BJ (cell line): ENCODE measurements around the gene HTR3A. TPM values are rescaled to one million over a fixed set of nuclear protein-coding genes. Genes with fewer than 3 reads are reported as not detected.

Experiments used
- CTCF ChIA-PET: fragments of 350-600 bp; formaldehyde crosslinking; extraction: SDS; loops from one replicate; lab custom pipeline; 2021; ENCODE audit warnings: antibody characterized with exemption, inconsistent platforms; lab: Yijun Ruan, JAX
- POLR2A ChIA-PET: fragments of 300-600 bp; sonication (Branson Sonifier 250); formaldehyde crosslinking; extraction: SDS; loops from one replicate; lab custom pipeline; 2021; ENCODE audit warnings: antibody characterized with exemption; lab: Charles Lee
- DNase-seq: peaks from one replicate; pipeline ENCODE4 v3.0.0-alpha.2; 2011; ENCODE audit warnings: low read depth
- H3K27me3 ChIP-seq: 2 replicates; pipeline ENCODE4 v1.6.0; 2011; ENCODE audit warnings: low read length; ENCODE audit not compliant: control insufficient read depth, insufficient read depth
- H3K36me3 ChIP-seq: 2 replicates; pipeline ENCODE4 v1.5.1; 2011; ENCODE audit warnings: low read length; ENCODE audit not compliant: control insufficient read depth, insufficient read depth
- H3K4me3 ChIP-seq: 2 replicates; pipeline ENCODE4 v1.5.1; 2011; ENCODE audit warnings: low read depth, mild to moderate bottlenecking, control low read depth, low read length
- polyA plus RNA-seq: library from polyadenylated mRNA; depleted of rRNA; stranded (reverse); fragments of >200 nt; gene quantifications from 2 replicates; pipeline ENCODE4 v1.2.3, GENCODE V29; 2011
- TF ChIP-seq, protein P1 (sequence below): IDR thresholded peaks from 2 replicates; pipeline ENCODE4 v1.5.1; 2011; ENCODE audit warnings: low read depth, mild to moderate bottlenecking, control low read depth, inconsistent platforms, low read length, moderate library complexity; ENCODE audit not compliant: insufficient read depth

HTR3A gene
- polyA plus RNA-seq, 1 experiment, result not detected

DNA sequence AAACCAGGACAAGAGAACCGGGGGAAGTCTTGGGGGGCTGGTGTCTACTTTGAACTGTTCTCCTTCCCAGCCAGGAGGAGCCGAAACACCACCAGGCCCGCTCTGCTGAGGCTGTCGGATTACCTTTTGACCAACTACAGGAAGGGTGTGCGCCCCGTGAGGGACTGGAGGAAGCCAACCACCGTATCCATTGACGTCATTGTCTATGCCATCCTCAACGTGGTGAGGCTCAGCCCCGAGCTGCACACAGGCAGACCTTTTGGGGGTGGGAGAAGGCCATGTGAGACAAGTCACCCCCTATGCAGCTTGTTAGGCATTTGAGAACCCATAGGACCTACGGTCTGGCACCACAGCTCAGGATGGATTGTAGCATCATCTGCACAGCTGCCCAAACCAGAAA, 2.8 kb downstream of the HTR3A start:
- H3K4me3 ChIP-seq, result no peak overlapping the region
- CTCF ChIA-PET, result no interaction called here
- no peaks in the 10 kb centered on the region for H3K36me3 ChIP-seq
- peaks cover 2% of the 10 kb centered on the region; the same call in 1 of the 2 replicates for H3K27me3 ChIP-seq
- DNase-seq, result no peak
- POLR2A ChIA-PET, result no interaction called here
- TF ChIP-seq, protein P1, sequence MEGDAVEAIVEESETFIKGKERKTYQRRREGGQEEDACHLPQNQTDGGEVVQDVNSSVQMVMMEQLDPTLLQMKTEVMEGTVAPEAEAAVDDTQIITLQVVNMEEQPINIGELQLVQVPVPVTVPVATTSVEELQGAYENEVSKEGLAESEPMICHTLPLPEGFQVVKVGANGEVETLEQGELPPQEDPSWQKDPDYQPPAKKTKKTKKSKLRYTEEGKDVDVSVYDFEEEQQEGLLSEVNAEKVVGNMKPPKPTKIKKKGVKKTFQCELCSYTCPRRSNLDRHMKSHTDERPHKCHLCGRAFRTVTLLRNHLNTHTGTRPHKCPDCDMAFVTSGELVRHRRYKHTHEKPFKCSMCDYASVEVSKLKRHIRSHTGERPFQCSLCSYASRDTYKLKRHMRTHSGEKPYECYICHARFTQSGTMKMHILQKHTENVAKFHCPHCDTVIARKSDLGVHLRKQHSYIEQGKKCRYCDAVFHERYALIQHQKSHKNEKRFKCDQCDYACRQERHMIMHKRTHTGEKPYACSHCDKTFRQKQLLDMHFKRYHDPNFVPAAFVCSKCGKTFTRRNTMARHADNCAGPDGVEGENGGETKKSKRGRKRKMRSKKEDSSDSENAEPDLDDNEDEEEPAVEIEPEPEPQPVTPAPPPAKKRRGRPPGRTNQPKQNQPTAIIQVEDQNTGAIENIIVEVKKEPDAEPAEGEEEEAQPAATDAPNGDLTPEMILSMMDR, result no peak

DNA sequence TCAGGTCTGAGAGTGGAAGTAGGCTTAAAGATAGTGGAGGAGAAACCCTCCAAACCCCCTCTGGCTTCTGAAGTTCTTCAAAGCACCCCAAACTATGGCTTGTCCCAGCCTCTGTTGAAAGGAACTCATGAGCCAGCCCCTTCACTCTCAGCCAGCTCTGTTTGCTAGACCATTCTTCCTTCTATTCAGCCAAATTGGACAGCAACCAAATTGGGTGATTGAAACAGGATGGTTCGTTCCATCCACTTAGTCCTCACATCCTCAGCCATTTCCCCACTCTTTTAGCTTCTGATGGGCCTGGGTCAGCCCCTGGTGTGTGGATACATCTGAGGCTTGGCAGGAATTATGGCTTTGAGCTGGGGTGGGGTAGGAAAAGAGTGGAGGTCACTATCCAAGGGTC, 4.5 kb downstream of the HTR3A start:
- CTCF ChIA-PET, result interaction anchor here (1.2 to 1.8 kb wide), 2 partner anchors 15 to 281 kb away, joined by 3 to 5 read pairs; no protein-coding TSS in a partner anchor
- Histone ChIP-seq H3K27me3 (peaks cover 2% of the 10 kb centered on the region; the same call in 1 of the 2 replicates), H3K36me3 (no peaks in the 10 kb centered on the region), H3K4me3 (no peak overlapping the region)
- POLR2A ChIA-PET, result no interaction called here
- TF ChIP-seq, protein P1, result no peak
- DNase-seq, result no peak

GRCh38 chr11:113980785-113981184, 5.9 kb downstream of the HTR3A start:
- Histone ChIP-seq H3K27me3 (peaks cover 2% of the 10 kb centered on the region; the same call in 1 of the 2 replicates), H3K4me3 (no peak overlapping the region), H3K36me3 (no peaks in the 10 kb centered on the region)
- ChIA-PET POLR2A (no interaction called here), CTCF (interaction anchor here (1.8 kb wide), 1 partner anchor 13 kb away, joined by 5 read pairs; no protein-coding TSS in a partner anchor)
- TF ChIP-seq, protein P1, result no peak
- DNase-seq, result no peak

GRCh38 chr11:113982306-113982705, 7.4 kb downstream of the HTR3A start:
- no peak overlapping the region for H3K4me3 ChIP-seq
- peaks cover 2% of the 10 kb centered on the region; the same call in 1 of the 2 replicates for H3K27me3 ChIP-seq
- ChIA-PET CTCF (no interaction called here), POLR2A (no interaction called here)
- H3K36me3 ChIP-seq, result no peaks in the 10 kb centered on the region
- TF ChIP-seq, protein P1, result no peak
- no peak for DNase-seq

DNA sequence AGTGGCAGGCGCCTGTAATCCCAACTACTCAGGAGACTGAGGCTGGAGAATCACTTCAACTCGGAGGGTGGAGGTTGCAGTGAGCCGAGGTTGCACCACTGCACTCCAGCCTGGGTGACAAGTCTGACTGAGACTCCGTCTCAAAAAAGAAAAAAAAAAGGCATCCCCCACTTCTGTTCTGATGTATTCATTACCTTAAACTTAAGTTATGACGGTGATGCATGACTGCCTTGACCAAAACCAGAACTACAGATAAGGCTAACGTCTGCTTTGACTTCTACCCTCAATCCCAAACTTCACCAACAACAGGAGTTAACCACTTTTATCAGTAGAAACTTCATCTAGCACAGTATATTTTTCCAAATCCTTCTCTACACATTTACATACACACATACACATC, 9.9 kb downstream of the HTR3A start:
- no peak for DNase-seq
- Histone ChIP-seq H3K36me3 (no peaks in the 10 kb centered on the region), H3K4me3 (no peak overlapping the region), H3K27me3 (peaks cover 2% of the 10 kb centered on the region; the same call in 1 of the 2 replicates)
- TF ChIP-seq, protein P1, result no peak
- ChIA-PET CTCF (interaction anchor here (2.2 to 2.9 kb wide), 2 partner anchors 10 to 276 kb away, joined by 5 to 12 read pairs; no protein-coding TSS in a partner anchor), POLR2A (no interaction called here)
